ENCODE measurements around the gene OBSL1. TPM values are rescaled to one million over a fixed set of nuclear protein-coding genes. Genes with fewer than 3 reads are reported as not detected.

Gene OBSL1
- total RNA-seq, 1 experiment from 2014 or later: 25.5 TPM

DNA sequence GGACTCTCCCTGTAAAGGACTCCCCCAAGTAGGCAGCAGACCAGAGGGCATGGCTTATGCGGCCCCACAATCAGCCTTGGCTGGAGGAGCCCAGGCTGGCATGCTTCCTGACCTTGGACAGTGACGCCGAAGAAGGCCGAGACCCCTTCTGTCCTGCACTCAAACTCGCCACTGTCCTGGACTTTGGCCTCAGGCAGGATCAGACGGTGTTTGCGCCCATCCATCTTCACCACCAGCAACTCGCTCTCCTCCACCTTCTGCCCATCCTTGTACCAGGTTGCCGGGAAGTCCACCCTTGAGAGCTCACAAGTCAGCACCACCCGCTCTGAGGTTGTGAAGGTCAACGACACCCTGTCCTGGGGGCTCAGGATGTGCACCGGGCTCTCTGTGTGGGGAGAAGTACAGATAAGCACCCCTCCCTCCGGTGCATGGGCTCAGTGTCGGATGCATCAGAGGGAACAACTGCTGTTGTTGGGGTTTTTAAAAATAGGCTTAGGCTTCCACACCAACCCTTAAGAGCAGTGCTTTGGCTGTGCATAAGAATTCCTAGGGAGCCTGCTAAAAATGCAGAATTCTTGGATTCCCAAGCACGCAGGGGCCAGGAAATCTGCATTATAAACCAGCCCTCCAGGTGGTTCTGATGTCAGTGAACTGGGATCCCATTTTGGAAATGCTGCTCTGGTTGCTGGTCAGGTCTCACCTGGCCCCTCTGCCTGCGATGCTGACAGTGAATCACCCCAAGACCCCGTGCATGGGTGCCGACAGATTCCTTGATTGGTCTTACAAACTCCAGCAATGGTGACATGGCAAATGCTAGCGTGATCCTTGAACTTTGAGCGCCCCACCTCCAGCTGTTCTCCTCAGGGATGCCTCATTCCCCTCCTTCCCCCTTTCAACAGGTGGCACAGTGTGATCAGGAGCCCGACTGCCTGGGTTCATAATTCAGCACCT, 5.9 kb downstream of the OBSL1 start:
- CTCF ChIA-PET: no interaction called here
- intact Hi-C loops (cut with micrococcal nuclease; ENCODE audit: unreplicated experiment): no loop called here
- in situ Hi-C loops (cut with HindIII; ENCODE audit: low pct_unique_long_range_greater_than_20kb, low sequenced_read_pairs): no loop called here

DNA sequence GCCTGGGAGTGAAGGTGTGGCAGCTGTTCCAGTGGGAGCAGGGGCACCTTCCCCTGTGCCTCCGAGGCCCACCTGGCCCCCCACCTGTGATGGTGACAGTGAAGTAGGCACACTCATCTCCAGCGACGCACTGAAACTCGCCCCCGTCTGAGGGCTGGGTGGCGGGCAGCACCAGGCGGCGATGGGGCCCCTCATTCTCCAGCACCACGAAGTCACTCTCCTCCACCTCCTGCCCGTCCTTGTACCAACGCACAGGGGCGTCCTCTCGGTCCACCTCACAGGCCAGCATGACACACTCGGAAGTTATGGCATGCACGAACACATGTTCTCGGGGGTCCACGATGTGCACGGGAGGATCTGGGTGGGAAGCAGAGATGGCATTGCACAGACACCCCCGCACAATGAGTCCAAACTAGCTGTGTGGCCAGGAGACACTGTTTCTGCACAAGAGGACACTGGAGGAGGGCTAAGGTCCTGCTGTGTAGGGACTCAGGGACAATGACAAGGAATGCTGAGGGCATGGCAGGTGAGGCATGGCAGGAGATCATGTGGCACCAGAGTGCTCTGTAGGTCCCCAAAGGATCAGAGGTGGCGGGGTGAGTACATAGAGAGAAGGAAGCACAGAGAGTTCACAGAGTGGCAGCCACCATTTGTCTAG, 7.9 kb downstream of the OBSL1 start:
- CTCF ChIA-PET: no interaction called here
- ATAC-seq (no peak), DNase-seq (ENCODE audit: low read depth, low spot score) (no peak)
- Histone ChIP-seq H3K4me1 (ENCODE audit: control insufficient read depth, insufficient read depth, low read length) (peaks cover 7% of the 10 kb centered on the region), H3K4me3 (ENCODE audit: low read depth in 2 of 2, low read length in 2 of 2) (no peak overlapping the region), H3K36me3 (ENCODE audit: control insufficient read depth, insufficient read depth, low read length) (no peaks in the 10 kb centered on the region), H3K27ac (ENCODE audit: low read length) (no peak overlapping the region), H3K9me3 (ENCODE audit: control insufficient read depth, insufficient read depth, low read depth, low read length) (no peaks in the 10 kb centered on the region), H3K27me3 (ENCODE audit: control insufficient read depth, insufficient read depth, low read length) (no peaks in the 10 kb centered on the region)
- in situ Hi-C loops (cut with HindIII; ENCODE audit: low pct_unique_long_range_greater_than_20kb, low sequenced_read_pairs): no loop called here
- BruUV-seq (replicated peaks): no TSS peak
- intact Hi-C loops (cut with micrococcal nuclease; ENCODE audit: unreplicated experiment): no loop called here
- POLR2A ChIA-PET: interaction anchor here (0.6 kb wide), 1 partner anchor 226 kb away, joined by 3 read pairs; no protein-coding TSS in a partner anchor
- TF ChIP-seq POLR2AphosphoS5 (IDR thresholded peaks at IDR 0.05; ENCODE audit: low read depth, low read length) (no peak), TCF7L2 (IDR thresholded peaks at IDR 0.05; ENCODE audit: low read depth, low read length) (no peak), SIN3A (IDR thresholded peaks at IDR 0.05; ENCODE audit: borderline replicate concordance, insufficient read depth, low read depth, low read length) (no peak)
- TF ChIP-seq, protein P1, sequence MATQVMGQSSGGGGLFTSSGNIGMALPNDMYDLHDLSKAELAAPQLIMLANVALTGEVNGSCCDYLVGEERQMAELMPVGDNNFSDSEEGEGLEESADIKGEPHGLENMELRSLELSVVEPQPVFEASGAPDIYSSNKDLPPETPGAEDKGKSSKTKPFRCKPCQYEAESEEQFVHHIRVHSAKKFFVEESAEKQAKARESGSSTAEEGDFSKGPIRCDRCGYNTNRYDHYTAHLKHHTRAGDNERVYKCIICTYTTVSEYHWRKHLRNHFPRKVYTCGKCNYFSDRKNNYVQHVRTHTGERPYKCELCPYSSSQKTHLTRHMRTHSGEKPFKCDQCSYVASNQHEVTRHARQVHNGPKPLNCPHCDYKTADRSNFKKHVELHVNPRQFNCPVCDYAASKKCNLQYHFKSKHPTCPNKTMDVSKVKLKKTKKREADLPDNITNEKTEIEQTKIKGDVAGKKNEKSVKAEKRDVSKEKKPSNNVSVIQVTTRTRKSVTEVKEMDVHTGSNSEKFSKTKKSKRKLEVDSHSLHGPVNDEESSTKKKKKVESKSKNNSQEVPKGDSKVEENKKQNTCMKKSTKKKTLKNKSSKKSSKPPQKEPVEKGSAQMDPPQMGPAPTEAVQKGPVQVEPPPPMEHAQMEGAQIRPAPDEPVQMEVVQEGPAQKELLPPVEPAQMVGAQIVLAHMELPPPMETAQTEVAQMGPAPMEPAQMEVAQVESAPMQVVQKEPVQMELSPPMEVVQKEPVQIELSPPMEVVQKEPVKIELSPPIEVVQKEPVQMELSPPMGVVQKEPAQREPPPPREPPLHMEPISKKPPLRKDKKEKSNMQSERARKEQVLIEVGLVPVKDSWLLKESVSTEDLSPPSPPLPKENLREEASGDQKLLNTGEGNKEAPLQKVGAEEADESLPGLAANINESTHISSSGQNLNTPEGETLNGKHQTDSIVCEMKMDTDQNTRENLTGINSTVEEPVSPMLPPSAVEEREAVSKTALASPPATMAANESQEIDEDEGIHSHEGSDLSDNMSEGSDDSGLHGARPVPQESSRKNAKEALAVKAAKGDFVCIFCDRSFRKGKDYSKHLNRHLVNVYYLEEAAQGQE (IDR thresholded peaks at IDR 0.05; ENCODE audit: insufficient read depth in 1 of 2, low read depth in 2 of 2, low read length in 1 of 2): no peak
- TF ChIP-seq, protein P2, sequence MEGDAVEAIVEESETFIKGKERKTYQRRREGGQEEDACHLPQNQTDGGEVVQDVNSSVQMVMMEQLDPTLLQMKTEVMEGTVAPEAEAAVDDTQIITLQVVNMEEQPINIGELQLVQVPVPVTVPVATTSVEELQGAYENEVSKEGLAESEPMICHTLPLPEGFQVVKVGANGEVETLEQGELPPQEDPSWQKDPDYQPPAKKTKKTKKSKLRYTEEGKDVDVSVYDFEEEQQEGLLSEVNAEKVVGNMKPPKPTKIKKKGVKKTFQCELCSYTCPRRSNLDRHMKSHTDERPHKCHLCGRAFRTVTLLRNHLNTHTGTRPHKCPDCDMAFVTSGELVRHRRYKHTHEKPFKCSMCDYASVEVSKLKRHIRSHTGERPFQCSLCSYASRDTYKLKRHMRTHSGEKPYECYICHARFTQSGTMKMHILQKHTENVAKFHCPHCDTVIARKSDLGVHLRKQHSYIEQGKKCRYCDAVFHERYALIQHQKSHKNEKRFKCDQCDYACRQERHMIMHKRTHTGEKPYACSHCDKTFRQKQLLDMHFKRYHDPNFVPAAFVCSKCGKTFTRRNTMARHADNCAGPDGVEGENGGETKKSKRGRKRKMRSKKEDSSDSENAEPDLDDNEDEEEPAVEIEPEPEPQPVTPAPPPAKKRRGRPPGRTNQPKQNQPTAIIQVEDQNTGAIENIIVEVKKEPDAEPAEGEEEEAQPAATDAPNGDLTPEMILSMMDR (IDR thresholded peaks at IDR 0.05): no peak

More for the DNA sequence above, 5.9 kb downstream of the OBSL1 start:
- Histone ChIP-seq H3K27ac (ENCODE audit: low read length) (no peak overlapping the region), H3K36me3 (ENCODE audit: control insufficient read depth, insufficient read depth, low read length) (no peaks in the 10 kb centered on the region), H3K9me3 (ENCODE audit: control insufficient read depth, insufficient read depth, low read depth, low read length) (no peaks in the 10 kb centered on the region), H3K4me3 (ENCODE audit: low read depth in 2 of 2, low read length in 2 of 2) (no peak overlapping the region), H3K27me3 (ENCODE audit: control insufficient read depth, insufficient read depth, low read length) (no peaks in the 10 kb centered on the region), H3K4me1 (ENCODE audit: control insufficient read depth, insufficient read depth, low read length) (peaks cover 17% of the 10 kb centered on the region)
- DNase-seq (ENCODE audit: low read depth, low spot score) (no peak), ATAC-seq (no peak)
- BruUV-seq (replicated peaks): no TSS peak
- TF ChIP-seq SIN3A (IDR thresholded peaks at IDR 0.05; ENCODE audit: borderline replicate concordance, insufficient read depth, low read depth, low read length) (no peak), POLR2AphosphoS5 (IDR thresholded peaks at IDR 0.05; ENCODE audit: low read depth, low read length) (no peak), TCF7L2 (IDR thresholded peaks at IDR 0.05; ENCODE audit: low read depth, low read length) (no peak)
- TF ChIP-seq, protein P1 (IDR thresholded peaks at IDR 0.05; ENCODE audit: insufficient read depth in 1 of 2, low read depth in 2 of 2, low read length in 1 of 2): no peak
- TF ChIP-seq, protein P2 (IDR thresholded peaks at IDR 0.05): no peak
- POLR2A ChIA-PET: no interaction called here

Data from Panc1 (cell line).